D341Med (cell line): ENCODE measurements around the gene ZNFX1.

ENCODE experiments used
- DNase-seq: peaks from one replicate; pipeline ENCODE4 v3.0.0; 2012; ENCODE audit warnings: low spot score

The ZNFX1 gene

GRCh38 chr20:49278818-49279676, 1.2 kb upstream of the ZNFX1 start:
- no peak for DNase-seq

- no peak for DNase-seq
Measured at GRCh38 chr20:49277786-49278035, 146 bp downstream of the ZNFX1 start.

GRCh38 chr20:49276961-49277785, 684 bp downstream of the ZNFX1 start:
- no peak for DNase-seq

- DNase-seq = no peak
Measured at GRCh38 chr20:49276161-49276960, 1.5 kb downstream of the ZNFX1 start.

- DNase-seq = no peak
Measured at GRCh38 chr20:49275636-49276035, 2.2 kb downstream of the ZNFX1 start.

GRCh38 chr20:49275216-49275615, 2.6 kb downstream of the ZNFX1 start:
- no peak for DNase-seq

- DNase-seq = no peak
Measured at GRCh38 chr20:49273696-49274277, 4.1 kb downstream of the ZNFX1 start.

GRCh38 chr20:49272654-49273053, 5.2 kb downstream of the ZNFX1 start:
- DNase-seq = no peak

- DNase-seq = no peak
Measured at GRCh38 chr20:49270736-49271135, 7.1 kb downstream of the ZNFX1 start.

GRCh38 chr20:49270177-49270576, 7.7 kb downstream of the ZNFX1 start:
- DNase-seq = no peak

GRCh38 chr20:49268600-49269365, 9.1 kb downstream of the ZNFX1 start:
- no peak for DNase-seq

GRCh38 chr20:49267327-49267726, 10.5 kb downstream of the ZNFX1 start:
- DNase-seq = no peak

GRCh38 chr20:49262444-49262843, 15.4 kb downstream of the ZNFX1 start:
- DNase-seq = no peak

- DNase-seq = no peak
Measured at GRCh38 chr20:49261173-49261572, 16.7 kb downstream of the ZNFX1 start.

GRCh38 chr20:49260218-49260617, 17.6 kb downstream of the ZNFX1 start:
- no peak for DNase-seq

GRCh38 chr20:49259799-49260198, 18.1 kb downstream of the ZNFX1 start:
- no peak for DNase-seq

GRCh38 chr20:49259284-49259683, 18.6 kb downstream of the ZNFX1 start:
- no peak for DNase-seq

GRCh38 chr20:49256261-49256660, 21.6 kb downstream of the ZNFX1 start:
- no peak for DNase-seq

- no peak for DNase-seq
Measured at GRCh38 chr20:49252556-49253350, 25.1 kb downstream of the ZNFX1 start.

GRCh38 chr20:49248879-49249665, 28.8 kb downstream of the ZNFX1 start:
- DNase-seq = no peak
